ENCODE data around the gene RDH14. TPM values are rescaled to one million over a fixed set of nuclear protein-coding genes. Genes with fewer than 3 reads are reported as not detected.
A peak's percentile ranks its signal among the peaks of the same experiment; 100 is the strongest.

The RDH14 gene
- total RNA-seq, 1 experiment from 2014 or later: 28.9 TPM

- DNase-seq (ENCODE audit: low read depth): no peak
Observed at GRCh38 chr2:18522484-18523146, 37.8 kb downstream of the RDH14 start.

- peak; percentile 77 for DNase-seq (ENCODE audit: low read depth)
Observed at GRCh38 chr2:18520451-18521425, 39.7 kb downstream of the RDH14 start.

- DNase-seq (ENCODE audit: low read depth): no peak
Observed at GRCh38 chr2:18519914-18520450, 40.5 kb downstream of the RDH14 start.

DNA sequence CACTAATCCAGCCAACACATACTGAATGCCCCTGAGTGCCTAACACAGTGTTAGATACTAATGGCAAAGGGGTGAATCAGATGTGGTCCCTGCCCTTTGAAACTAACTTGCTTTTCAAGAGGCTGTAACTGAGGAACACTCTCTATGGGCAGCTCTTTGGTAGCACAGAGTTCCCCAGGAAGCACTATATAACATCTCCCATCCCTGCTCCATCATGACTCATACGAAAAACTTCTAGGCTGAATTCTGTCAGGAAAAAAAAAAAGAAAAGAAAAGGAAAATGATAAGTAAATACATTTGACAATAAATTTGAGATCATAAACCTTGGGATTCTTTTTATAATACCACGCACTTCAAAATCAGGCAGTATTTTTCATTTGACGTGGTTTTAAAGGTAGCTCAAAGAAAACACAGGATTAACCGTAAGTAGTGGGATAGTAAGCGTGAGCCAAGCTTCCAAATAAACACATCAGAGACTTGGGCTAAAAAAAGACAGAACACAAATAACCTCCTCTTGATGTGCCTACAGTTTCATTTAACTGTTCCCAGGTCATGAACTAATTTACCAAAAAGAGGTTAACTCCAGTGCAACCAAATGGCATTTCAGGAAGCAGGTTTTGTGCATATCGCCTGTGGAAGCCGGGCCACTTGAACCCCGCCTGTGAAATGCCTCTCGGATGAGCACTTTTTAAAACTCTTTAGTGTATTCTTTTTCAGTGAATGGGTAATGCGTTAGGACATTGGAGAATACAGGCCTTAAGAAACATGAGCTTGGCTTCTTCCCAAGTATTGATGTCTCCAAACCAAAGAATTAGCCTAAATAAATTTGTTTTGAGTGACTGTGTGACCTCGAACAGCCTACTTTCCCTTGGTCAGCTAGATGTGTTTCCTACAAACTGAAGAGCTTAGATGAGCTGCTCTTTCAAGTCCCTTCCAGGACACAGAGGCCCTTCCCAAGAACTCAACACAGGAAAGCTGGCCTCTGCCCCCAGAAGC, 42.0 kb downstream of the RDH14 start:
- peak; percentile 15 for DNase-seq (ENCODE audit: low read depth)

- DNase-seq (ENCODE audit: low read depth): no peak
Observed at GRCh38 chr2:18517386-18517785, 43.1 kb downstream of the RDH14 start.

DNA sequence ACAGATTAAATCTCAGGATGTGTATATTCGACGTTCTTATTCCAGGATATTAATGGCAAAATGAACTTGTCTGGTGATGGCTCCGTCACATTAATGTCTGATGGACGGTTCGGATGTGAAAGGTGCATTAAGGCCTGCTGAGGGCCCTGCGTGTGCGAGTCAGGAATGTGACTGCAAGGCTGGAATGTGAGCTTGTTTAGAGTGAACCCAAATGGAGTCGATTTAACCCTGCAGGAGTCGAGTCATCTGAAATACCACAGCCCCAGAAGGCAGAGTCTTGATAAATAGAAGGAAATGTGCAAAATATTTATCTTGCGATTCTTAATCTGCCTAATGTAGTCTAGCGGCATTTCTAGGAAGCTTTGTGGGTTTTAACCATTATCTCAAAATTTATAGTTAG, 44.3 kb downstream of the RDH14 start:
- peak; percentile 20 for DNase-seq (ENCODE audit: low read depth)

DNA sequence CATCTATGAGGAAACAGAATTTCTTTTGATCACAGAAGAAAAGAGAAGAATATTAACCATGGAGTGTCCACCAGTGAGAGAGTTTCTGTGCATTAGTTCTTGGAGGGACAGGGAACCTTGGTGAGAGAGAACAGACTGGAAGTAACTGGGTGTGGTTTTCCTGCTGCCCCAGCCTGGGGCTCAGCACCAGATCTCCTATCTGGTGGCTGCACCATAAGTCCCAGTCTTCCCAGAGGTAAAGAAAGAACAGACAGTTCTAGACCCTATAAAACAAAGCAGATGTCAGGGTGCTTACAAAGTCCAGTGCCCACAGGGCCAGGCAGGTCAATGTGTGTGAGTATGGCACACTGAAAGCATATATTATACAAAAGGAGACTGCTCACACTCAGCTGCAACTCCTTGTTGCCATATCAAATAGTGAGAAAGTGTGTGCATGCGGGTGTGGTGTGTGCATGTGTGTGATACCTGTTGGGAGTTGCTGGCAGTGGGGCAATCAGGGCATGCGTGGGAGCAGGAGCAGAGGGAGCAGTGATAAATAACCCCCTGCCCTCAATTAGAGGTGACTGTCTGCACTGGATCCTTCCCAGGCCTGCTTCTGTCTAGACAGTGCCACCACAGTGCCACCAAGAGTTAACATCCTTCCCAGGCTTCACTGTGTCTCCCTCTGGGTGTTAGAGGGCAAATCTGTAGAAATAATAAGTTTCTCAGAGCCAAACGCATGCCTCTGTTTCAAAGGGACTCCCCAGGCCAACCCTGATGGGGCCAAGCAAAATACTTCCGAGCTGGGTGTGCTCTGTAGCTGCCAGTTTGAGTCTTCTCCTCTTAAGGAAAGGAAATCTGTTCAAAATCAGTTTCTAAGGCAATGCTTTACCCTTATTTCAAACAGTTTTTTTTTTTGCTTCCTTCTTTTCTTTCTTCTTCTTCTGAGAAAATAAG, 45.7 kb downstream of the RDH14 start:
- DNase-seq (ENCODE audit: low read depth): no peak

DNA sequence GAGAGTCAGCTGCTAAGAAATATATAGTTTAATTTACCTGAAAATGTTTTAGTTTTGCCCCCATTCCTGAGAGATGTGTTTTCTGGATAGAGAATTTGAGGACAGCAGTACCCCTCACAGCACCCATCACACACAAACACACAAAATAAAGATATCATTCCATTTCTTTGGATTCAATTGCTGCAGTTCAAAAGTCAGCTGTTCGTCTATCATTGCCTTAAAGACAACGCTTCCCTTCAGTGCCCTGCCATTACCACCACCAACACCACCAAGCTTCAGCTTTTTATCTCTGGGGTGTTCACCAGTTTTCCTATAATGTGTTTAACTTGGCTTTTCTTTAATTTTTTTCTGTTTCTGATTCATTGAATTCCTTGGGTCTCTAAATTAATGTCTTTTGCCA, 49.7 kb downstream of the RDH14 start:
- no peak for DNase-seq (ENCODE audit: low read depth)

- DNase-seq (ENCODE audit: low read depth): no peak
Observed at GRCh38 chr2:18506883-18507509, 53.5 kb downstream of the RDH14 start.

- no peak for DNase-seq (ENCODE audit: low read depth)
Observed at GRCh38 chr2:18505703-18506341, 54.6 kb downstream of the RDH14 start.

Other genes with a start within 250 kb of the RDH14 start
- 0.21 TPM in 1 of 2 replicates, not detected in the other for gene NT5C1B, start 28.9 kb upstream of the RDH14 start, total RNA-seq (2014; rRNA removed; shearing (Covaris generic))

All from Daoy (cell line).